ENCODE measurements around the gene KCNIP4. TPM values are rescaled to one million over a fixed set of nuclear protein-coding genes. Genes with fewer than 3 reads are reported as not detected.

KCNIP4 gene
- total and polyA plus RNA-seq, 10 of the 15 experiments (the other 5 are each of a cell fraction or from before 2014, with no cell fraction given) = 0.03 to 0.23 (median 0.13) TPM; not detected in 7

GRCh38 chr4:21387683-21388082 is 560.9 kb downstream of the KCNIP4 start:
- Histone ChIP-seq H3K79me2 (ENCODE audit: control insufficient read depth, insufficient read depth, low read length) (no peaks in the 10 kb centered on the region), H3K4me3 (no peak overlapping the region), H3K27ac (ENCODE audit: control insufficient read depth, insufficient read depth) (no peak overlapping the region), H4K20me1 (ENCODE audit: control insufficient read depth, insufficient read depth) (no peaks in the 10 kb centered on the region), H3K4me1 (ENCODE audit: control insufficient read depth, insufficient read depth, low read length) (no peaks in the 10 kb centered on the region), H3K4me2 (ENCODE audit: control insufficient read depth, insufficient read depth) (no peak overlapping the region), H3K9ac (ENCODE audit: control insufficient read depth, insufficient read depth, low read length) (no peak overlapping the region), H2AFZ (ENCODE audit: control insufficient read depth, low read depth, low read length) (no peak overlapping the region), H3K36me3 (ENCODE audit: control insufficient read depth in 2 of 2, insufficient read depth in 2 of 2, low read length in 1 of 2) (no peaks in the 10 kb centered on the region), H3K9me3 (replicated peaks; ENCODE audit: control insufficient read depth, insufficient read depth, low read length) (no peaks in the 10 kb centered on the region), H3K27me3 (replicated peaks in 1 of 2; ENCODE audit: control insufficient read depth in 2 of 2, insufficient read depth in 2 of 2, low read length in 1 of 2) (no peaks in the 10 kb centered on the region)
- ATAC-seq = no peak
- FAIRE-seq = no peak
- intact Hi-C loops (cut with micrococcal nuclease; ENCODE audit: unreplicated experiment) (no loop called here), in situ Hi-C loops (cut with MboI) (no loop called here)
- ChIA-PET RAD21 (ENCODE audit: unreplicated experiment) (no interaction called here), SMC1A (ENCODE audit: uncharacterized antibody, unreplicated experiment) (no interaction called here), CTCF (no interaction called here), POLR2A (no interaction called here)
- DNase-seq (ENCODE audit: low read depth, low spot score) = no peak
- WGBS (ENCODE audit: insufficient coverage, insufficient replicate concordance, low lambda C conversion rate, missing lambda C conversion rate) = 6% methylated on average over 4 of the region's 4 CpGs
- BruUV-seq (replicated peaks) = no TSS peak
- TF ChIP-seq JUND (IDR thresholded peaks at IDR 0.05; ENCODE audit: low read depth, low read length) (no peak), ZNF207 (IDR thresholded peaks at IDR 0.05; ENCODE audit: borderline replicate concordance) (no peak), CHD2 (IDR thresholded peaks at IDR 0.05; ENCODE audit: borderline replicate concordance, low read depth, low read length) (no peak), NR2C2 (IDR thresholded peaks at IDR 0.05; ENCODE audit: borderline replicate concordance, control insufficient read depth, insufficient read length, low read depth) (no peak), FOS (IDR thresholded peaks at IDR 0.05; ENCODE audit: borderline replicate concordance, extremely low read depth, insufficient read length) (no peak), CEBPB (IDR thresholded peaks at IDR 0.05; ENCODE audit: borderline replicate concordance in 1 of 2, low read depth in 2 of 2, low read length in 2 of 2) (no peak), MTA2 (IDR thresholded peaks at IDR 0.05; ENCODE audit: low read depth) (no peak), NR2F1 (conservative IDR thresholded peaks at IDR 0.05) (no peak), RCOR1 (conservative IDR thresholded peaks at IDR 0.05; ENCODE audit: low read depth, low read length) (no peak), CTCF (IDR thresholded peaks at IDR 0.05 in 2 of 3, conservative IDR thresholded peaks at IDR 0.05 in 1 of 3; ENCODE audit: control insufficient read depth in 2 of 3, extremely low read depth in 1 of 3, insufficient read depth in 1 of 3, low read depth in 3 of 3, low read length in 3 of 3) (no peak), E2F8 (IDR thresholded peaks at IDR 0.05; ENCODE audit: low read depth, partially characterized antibody) (no peak), NFIC (IDR thresholded peaks at IDR 0.05; ENCODE audit: low read depth, low read length) (no peak), HDAC2 (IDR thresholded peaks at IDR 0.05) (no peak), RBBP5 (conservative IDR thresholded peaks at IDR 0.05) (no peak), IRF3 (IDR thresholded peaks at IDR 0.05) (no peak), RELB (IDR thresholded peaks at IDR 0.05; ENCODE audit: low read depth) (no peak), BHLHE40 (IDR thresholded peaks at IDR 0.05; ENCODE audit: borderline replicate concordance in 1 of 2, low read depth in 2 of 2, low read length in 1 of 2) (no peak), MEF2A (IDR thresholded peaks at IDR 0.05; ENCODE audit: insufficient read depth, low read depth, low read length) (no peak)

All from GM12878 (cell line).